GM23248 (cell line): Measurements from ENCODE around the gene AP3S2. TPM values are rescaled to one million over a fixed set of nuclear protein-coding genes. Genes with fewer than 3 reads are reported as not detected.
"Not testable (repeated sequence)": the region's sequence is repeated elsewhere in the genome, so short reads cannot be mapped to it uniquely, and the experiment has no call there.

ENCODE experiments used
- DNase-seq: peaks from one replicate; pipeline ENCODE4 v3.0.0-alpha.2; 2015
- H2AFZ ChIP-seq: fragments of 200-600 bp; sonication (generic); 2 replicates; pipeline ENCODE4 v1.6.1; 2016; ENCODE audit warnings: antibody characterized with exemption
- H3F3A ChIP-seq: fragments of 200-600 bp; sonication (generic); 2 replicates; pipeline ENCODE4 v1.6.1; 2016; ENCODE audit warnings: mild to moderate bottlenecking, antibody characterized with exemption, mixed run types; ENCODE audit not compliant: insufficient read depth
- H3K27ac ChIP-seq: fragments of 200-600 bp; sonication (generic); 2 replicates; pipeline ENCODE4 v1.5.1; 2016; ENCODE audit warnings: mild to moderate bottlenecking
- H3K27me3 ChIP-seq: fragments of 200-600 bp; sonication (generic); replicated peaks from 2 replicates; pipeline ENCODE4 v1.6.1; 2016; ENCODE audit warnings: mild to moderate bottlenecking; ENCODE audit not compliant: insufficient read depth
- H3K36me3 ChIP-seq: fragments of 200-600 bp; sonication (generic); 2 replicates; pipeline ENCODE4 v1.6.1; 2016; ENCODE audit warnings: low read depth, mild to moderate bottlenecking
- H3K4me1 ChIP-seq: fragments of 200-600 bp; sonication (generic); 2 replicates; pipeline ENCODE4 v1.6.1; 2016; ENCODE audit warnings: mild to moderate bottlenecking; ENCODE audit not compliant: insufficient read depth
- H3K4me2 ChIP-seq: fragments of 200-600 bp; sonication (generic); one replicate; pipeline ENCODE4 v1.6.1; 2016; ENCODE audit warnings: mild to moderate bottlenecking; ENCODE audit not compliant: unreplicated experiment
- H3K4me3 ChIP-seq: fragments of 200-600 bp; sonication (generic); 2 replicates; pipeline ENCODE4 v1.5.1; 2016; ENCODE audit warnings: mild to moderate bottlenecking
- H3K79me2 ChIP-seq: fragments of 200-600 bp; sonication (generic); 2 replicates; pipeline ENCODE4 v1.6.1; 2016; ENCODE audit warnings: mild to moderate bottlenecking; ENCODE audit not compliant: insufficient read depth
- H3K9ac ChIP-seq: fragments of 200-600 bp; sonication (generic); 2 replicates; pipeline ENCODE4 v1.6.1; 2016; ENCODE audit warnings: mild to moderate bottlenecking
- H3K9me2 ChIP-seq: fragments of 200-600 bp; sonication (generic); 2 replicates; pipeline ENCODE4 v1.6.1; 2016; ENCODE audit warnings: mixed run types, mild to moderate bottlenecking, moderate library complexity; ENCODE audit not compliant: insufficient read depth
- H3K9me3 ChIP-seq: fragments of 200-600 bp; sonication (generic); one replicate; pipeline ENCODE4 v1.6.1; 2017; ENCODE audit warnings: low read depth
- H4K20me1 ChIP-seq: fragments of 200-600 bp; sonication (generic); 2 replicates; pipeline ENCODE4 v1.6.0; 2016; ENCODE audit not compliant: insufficient read depth
- EZH2 ChIP-seq: fragments of 200-600 bp; sonication (generic); IDR thresholded peaks from 2 replicates; pipeline ENCODE4 v1.6.1; 2018; ENCODE audit warnings: antibody characterized with exemption, mild to moderate bottlenecking; ENCODE audit not compliant: insufficient read depth, poor library complexity, severe bottlenecking
- EZH2phosphoT487 ChIP-seq: fragments of 200-600 bp; sonication (generic); IDR thresholded peaks from 2 replicates; pipeline ENCODE4 v1.6.1; 2018; ENCODE audit warnings: antibody characterized with exemption, moderate library complexity, mild to moderate bottlenecking, low read depth; ENCODE audit not compliant: insufficient read depth
- WGBS, 2 experiments: methylation state at CpG; one replicate each; pipeline ENCODE4 v1.1.6; 2015 to 2017; ENCODE audit warnings: low lambda C conversion rate in 2 of 2, low coverage in 1 of 2; ENCODE audit errors: missing lambda C conversion rate in 2 of 2; 5-methylcytosine and 5-hydroxymethylcytosine counted together
- in situ Hi-C: fragments of 300-500 bp; cut with MboI; formaldehyde crosslinking; loops from 2 replicates; pipeline ENCODE4 v1.15.0; 2020
- polyA plus RNA-seq: library from polyadenylated mRNA; unstranded; fragments of >200 nt; fragmentation: Nextera tagmentation; extraction: Ambion mirVana; gene quantifications from 2 replicates; pipeline ENCODE4 v1.2.1, GENCODE V29; 2016
- total RNA-seq: library from RNA; depleted of rRNA; stranded (reverse); fragments of >200 nt; shearing (Covaris generic); gene quantifications from 2 replicates; pipeline ENCODE4 v1.2.3, GENCODE V29; 2014

Gene AP3S2
- total and polyA plus RNA-seq, 2 experiments from 2014 or later, result 27.0 to 85.0 TPM

GRCh38 chr15:89857673-89858072 lies 36.1 kb downstream of the AP3S2 start:
- H3K36me3 ChIP-seq, result peaks cover 19% of the 10 kb centered on the region; the same call in 1 of the 2 replicates
- H3K4me2 ChIP-seq, result no peak overlapping the region
- no peaks in the 10 kb centered on the region for H4K20me1 ChIP-seq
- no peak for DNase-seq
- no peak overlapping the region for H3K27ac ChIP-seq
- no peaks in the 10 kb centered on the region for H3K4me1 ChIP-seq
- H3K4me3 ChIP-seq, result no peak overlapping the region
- H2AFZ ChIP-seq, result no peak overlapping the region
- H3K9ac ChIP-seq, result no peak overlapping the region
- H3K27me3 ChIP-seq, result no peaks in the 10 kb centered on the region
- no peaks in the 10 kb centered on the region for H3K9me3 ChIP-seq
- H3K9me2 ChIP-seq, result no peaks in the 10 kb centered on the region
- TF ChIP-seq EZH2phosphoT487 (no peak), EZH2 (no peak)
- in situ Hi-C loops, result no loop called here
- peaks cover 17% of the 10 kb centered on the region; the same call in 1 of the 2 replicates for H3K79me2 ChIP-seq
- H3F3A ChIP-seq, result 0 out of 2 replicates have a peak, but pooled peaks cover 3% of the 10 kb centered on the region
- 86 to 91% methylated on average over 3 of the region's 3 CpGs for WGBS, 2 experiments

- Histone ChIP-seq H3K4me3 (no peak overlapping the region), H3K27ac (no peak overlapping the region), H3K36me3 (peaks cover 16% of the 10 kb centered on the region; the same call in 1 of the 2 replicates), H2AFZ (no peak overlapping the region), H3K79me2 (0 out of 2 replicates have a peak, but pooled peaks cover 13% of the 10 kb centered on the region), H3F3A (peaks cover 13% of the 10 kb centered on the region; the same call in 1 of the 2 replicates), H3K4me1 (0 out of 2 replicates have a peak, but pooled peaks cover 3% of the 10 kb centered on the region), H3K9me2 (no peaks in the 10 kb centered on the region), H3K9me3 (no peaks in the 10 kb centered on the region), H3K9ac (no peak overlapping the region), H4K20me1 (no peaks in the 10 kb centered on the region), H3K4me2 (no peak overlapping the region), H3K27me3 (no peaks in the 10 kb centered on the region)
- no peak for DNase-seq
- 92 to 98% methylated on average over 3 of the region's 3 CpGs for WGBS, 2 experiments
- in situ Hi-C loops, result no loop called here
- TF ChIP-seq EZH2phosphoT487, result no peak
- TF ChIP-seq EZH2, result no peak
Measured at GRCh38 chr15:89855948-89856347, 37.8 kb downstream of the AP3S2 start.

- H3K27me3 ChIP-seq, H3K4me3 ChIP-seq, H3K4me2 ChIP-seq, DNase-seq, H3K27ac ChIP-seq, H2AFZ ChIP-seq, H3K9me2 ChIP-seq, in situ Hi-C loops, H3K9ac ChIP-seq, H3K36me3 ChIP-seq, H3K4me1 ChIP-seq, H3K9me3 ChIP-seq, H4K20me1 ChIP-seq: not testable (repeated sequence)
- H3K79me2 ChIP-seq, result 0 out of 2 replicates have a peak, but pooled peaks cover 14% of the 10 kb centered on the region
- peaks cover 24% of the 10 kb centered on the region for H3F3A ChIP-seq
- 81 to 85% methylated on average over 5 to 14 of the region's 17 CpGs for WGBS, 2 experiments
Measured at GRCh38 chr15:89854863-89855262, 38.9 kb downstream of the AP3S2 start.

GRCh38 chr15:89852342-89852995 lies 41.3 kb downstream of the AP3S2 start:
- Histone ChIP-seq H2AFZ (no peak overlapping the region), H3K36me3 (peaks cover 7% of the 10 kb centered on the region; the same call in 1 of the 2 replicates), H3K4me2 (no peak overlapping the region), H3K4me1 (peaks cover 28% of the 10 kb centered on the region), H3K4me3 (no peak overlapping the region), H3K27me3 (no peaks in the 10 kb centered on the region), H3K9ac (no peak overlapping the region), H3K9me2 (no peaks in the 10 kb centered on the region), H3K79me2 (peaks cover 17% of the 10 kb centered on the region), H4K20me1 (no peaks in the 10 kb centered on the region), H3F3A (peaks cover 46% of the 10 kb centered on the region), H3K9me3 (no peaks in the 10 kb centered on the region), H3K27ac (no peak overlapping the region)
- in situ Hi-C loops, result no loop called here
- 97 to 98% methylated on average over 3 of the region's 3 CpGs for WGBS, 2 experiments
- no peak for TF ChIP-seq EZH2phosphoT487
- no peak for TF ChIP-seq EZH2
- no peak for DNase-seq
